ENCODE data around the gene MT1H. TPM values are rescaled to one million over a fixed set of nuclear protein-coding genes. Genes with fewer than 3 reads are reported as not detected.
"Not testable (repeated sequence)": the region's sequence is repeated elsewhere in the genome, so short reads cannot be mapped to it uniquely, and the experiment has no call there.

MT1H gene
- total RNA-seq, 4 donors from 2014 or later: 5.7 TPM; not detected in 3

- Histone ChIP-seq H3K9me3 (no peaks in the 10 kb centered on the region), H3K4me3 (no peak overlapping the region), H3K4me1 (peaks cover 13 to 40% (median 25%) of the 10 kb centered on the region in 3 donors), H3K36me3 (no peaks in the 10 kb centered on the region), H3K27ac (no peak overlapping the region), H3K27me3 (peaks cover 0 to 81% (median 0%) of the 10 kb centered on the region in 4 donors)
- no peak for DNase-seq
- WGBS, 2 donors: 82 to 83% methylated on average over 11 of the region's 11 CpGs
- intact Hi-C loops (cut with DNase I): no loop called here
- TF ChIP-seq CTCF (IDR thresholded peaks at IDR 0.05): no peak
- no peak for TF ChIP-seq POLR2A (IDR thresholded peaks at IDR 0.05)
Observed at GRCh38 chr16:56672761-56673536, 3.3 kb downstream of the MT1H start.

GRCh38 chr16:56673921-56674320 lies 4.3 kb downstream of the MT1H start:
- Histone ChIP-seq H3K4me1 (peaks cover 5 to 40% (median 19%) of the 10 kb centered on the region in 3 donors), H3K9me3 (no peaks in the 10 kb centered on the region), H3K4me3 (no peak overlapping the region), H3K27ac (no peak overlapping the region), H3K36me3 (no peaks in the 10 kb centered on the region), H3K27me3 (peaks cover 0 to 71% (median 0%) of the 10 kb centered on the region in 4 donors)
- no peak for DNase-seq
- peak; percentile 17 to 80 (median 70) for TF ChIP-seq CTCF (IDR thresholded peaks at IDR 0.05)
- no peak for TF ChIP-seq POLR2A (IDR thresholded peaks at IDR 0.05)
- 27 to 51% methylated on average over 7 to 12 of the region's 12 CpGs for WGBS, 2 donors
- intact Hi-C loops (cut with DNase I): no loop called here

- H3K4me3 ChIP-seq; H3K36me3 ChIP-seq; intact Hi-C loops (cut with DNase I); H3K27ac ChIP-seq; DNase-seq; H3K9me3 ChIP-seq: not testable (repeated sequence)
- Histone ChIP-seq H3K4me1 (peaks cover 0 to 40% (median 12%) of the 10 kb centered on the region in 3 donors), H3K27me3 (peaks cover 0 to 65% (median 0%) of the 10 kb centered on the region in 4 donors)
- 69 to 93% methylated on average over 6 of the region's 6 CpGs for WGBS, 2 donors
Observed at GRCh38 chr16:56674570-56674969, 5.0 kb downstream of the MT1H start.

- DNase-seq: no peak
- peak overlapping the region in 3 of 4 donors; percentile 17 to 40 (median 18) for H3K4me3 ChIP-seq
- H3K4me1 ChIP-seq: peaks cover 0 to 41% (median 7%) of the 10 kb centered on the region in 3 donors
- no peak overlapping the region for H3K27ac ChIP-seq
- H3K36me3 ChIP-seq: no peaks in the 10 kb centered on the region
- intact Hi-C loops (cut with DNase I): no loop called here
- TF ChIP-seq POLR2A (IDR thresholded peaks at IDR 0.05) (no peak), CTCF (IDR thresholded peaks at IDR 0.05) (no peak)
- H3K27me3 ChIP-seq: peaks cover 0 to 53% (median 0%) of the 10 kb centered on the region in 4 donors
- WGBS, 2 donors: 31 to 34% methylated on average over 19 to 23 of the region's 32 CpGs
- no peaks in the 10 kb centered on the region for H3K9me3 ChIP-seq
Observed at GRCh38 chr16:56675685-56676210, 6.1 kb downstream of the MT1H start.

GRCh38 chr16:56677474-56677873 lies 7.9 kb downstream of the MT1H start:
- intact Hi-C loops (cut with DNase I): no loop called here

More at GRCh38 chr16:56677474-56677873, 7.9 kb downstream of the MT1H start:
- WGBS, 2 donors: no CpG with 5 or more reads among the region's 3 CpGs
- no peak for TF ChIP-seq CTCF (IDR thresholded peaks at IDR 0.05)
- H3K4me3 ChIP-seq: no peak overlapping the region
- no peak overlapping the region for H3K27ac ChIP-seq
- H3K27me3 ChIP-seq: peaks cover 0 to 36% (median 0%) of the 10 kb centered on the region in 4 donors
- DNase-seq: no peak
- no peaks in the 10 kb centered on the region for H3K36me3 ChIP-seq
- no peaks in the 10 kb centered on the region for H3K9me3 ChIP-seq
- peaks cover 6 to 53% (median 12%) of the 10 kb centered on the region in 3 donors for H3K4me1 ChIP-seq

Measured in esophagus squamous epithelium (tissue), 5 donors.